Smooth muscle cell (in vitro differentiated cells): ENCODE measurements around the gene PIAS4. TPM values are rescaled to one million over a fixed set of nuclear protein-coding genes. Genes with fewer than 3 reads are reported as not detected.
A peak's percentile ranks its signal among the peaks of the same experiment; 100 is the strongest.

ENCODE experiments used
- microRNA counts: library from miRNA; unstranded; fragments of <30 nt; microRNA quantifications from one replicate; lab custom pipeline; 2016
- microRNA-seq: library from miRNA; unstranded; fragments of <30 nt; microRNA quantifications from one replicate; pipeline ENCODE4, GENCODE V29; 2016; ENCODE audit warnings: borderline number of aligned reads
- polyA plus RNA-seq: library from polyadenylated mRNA; unstranded; fragments of >200 nt; fragmentation: Nextera tagmentation; extraction: Ambion mirVana; gene quantifications from 2 replicates; pipeline ENCODE4 v1.2.1, GENCODE V29; 2016
- small RNA-seq: library from RNA; depleted of rRNA; stranded (forward); fragments of <200 nt; gene quantifications from one replicate; pipeline ENCODE3, GENCODE V24; 2014
- total RNA-seq: library from RNA; depleted of rRNA; stranded (reverse); fragments of >200 nt; gene quantifications from 2 replicates; pipeline ENCODE4 v1.2.3, GENCODE V29; 2014

The PIAS4 gene
- total and polyA plus RNA-seq, 2 experiments from 2014 or later: 8.1 to 17.3 TPM

MicroRNAs encoded within 50 kb of the gene (microRNA counts, 767-probe panel; counts per million panel counts)
- 183 counts per million for microRNA hsa-miR-637 (lab: Ali Mortazavi, UCI)

Small RNA genes lying within 50 kb of the gene (microRNA-seq; reads per million reads assigned to microRNA genes)
- gene MIR637: not detected

Small RNA genes lying within 50 kb of the gene (small RNA-seq; reads per million reads assigned to genes)
- gene SNORD37: 18.4 reads per million, percentile 88 among the genes with 10 or more reads in this experiment

Other genes starting within 250 kb of the PIAS4 start
- gene APBA3, start 246.0 kb upstream of the PIAS4 start, total RNA-seq: 7.7 and 16.1 TPM in 2 replicates
- 27.9 and 28.4 TPM in 2 replicates for gene APBA3, start 246.0 kb upstream of the PIAS4 start, polyA plus RNA-seq
- 19.5 and 33.8 TPM in 2 replicates for gene MRPL54, start 245.1 kb upstream of the PIAS4 start, total RNA-seq
- 60.8 and 64.4 TPM in 2 replicates for gene MRPL54, start 245.1 kb upstream of the PIAS4 start, polyA plus RNA-seq
- gene RAX2, start 235.5 kb upstream of the PIAS4 start, total RNA-seq: not detected in 2 replicates
- not detected in 2 replicates for gene RAX2, start 235.5 kb upstream of the PIAS4 start, polyA plus RNA-seq
- gene MATK, start 221.4 kb upstream of the PIAS4 start, total RNA-seq: not detected in 2 replicates
- not detected in 2 replicates for gene MATK, start 221.4 kb upstream of the PIAS4 start, polyA plus RNA-seq
- gene ZFR2, start 138.7 kb upstream of the PIAS4 start, total RNA-seq: 0.54 and 1.4 TPM in 2 replicates
- gene ZFR2, start 138.7 kb upstream of the PIAS4 start, polyA plus RNA-seq: 1.8 and 4.8 TPM in 2 replicates
- 0.09 and 0.31 TPM in 2 replicates for gene ATCAY, start 127.1 kb upstream of the PIAS4 start, total RNA-seq
- 0.28 and 1.1 TPM in 2 replicates for gene ATCAY, start 127.1 kb upstream of the PIAS4 start, polyA plus RNA-seq
- gene NMRK2, start 74.7 kb upstream of the PIAS4 start, total RNA-seq: not detected in 2 replicates
- gene NMRK2, start 74.7 kb upstream of the PIAS4 start, polyA plus RNA-seq: not detected in 2 replicates
- 76.4 and 82.9 TPM in 2 replicates for gene DAPK3, start 36.6 kb upstream of the PIAS4 start, total RNA-seq
- 113 and 120 TPM in 2 replicates for gene DAPK3, start 36.6 kb upstream of the PIAS4 start, polyA plus RNA-seq
- 870 and 903 TPM in 2 replicates for gene EEF2, start 22.3 kb upstream of the PIAS4 start, total RNA-seq
- 365 and 474 TPM in 2 replicates for gene EEF2, start 22.3 kb upstream of the PIAS4 start, polyA plus RNA-seq
- 13.3 and 16.1 TPM in 2 replicates for gene ZBTB7A, start 59.2 kb downstream of the PIAS4 start, total RNA-seq
- 36.0 and 53.4 TPM in 2 replicates for gene ZBTB7A, start 59.2 kb downstream of the PIAS4 start, polyA plus RNA-seq
- 79.1 and 90.1 TPM in 2 replicates for gene MAP2K2, start 116.4 kb downstream of the PIAS4 start, total RNA-seq
- 186 and 193 TPM in 2 replicates for gene MAP2K2, start 116.4 kb downstream of the PIAS4 start, polyA plus RNA-seq
- not detected in 2 replicates for gene CREB3L3, start 145.9 kb downstream of the PIAS4 start, total RNA-seq
- not detected in 2 replicates for gene CREB3L3, start 145.9 kb downstream of the PIAS4 start, polyA plus RNA-seq
- 14.2 and 14.5 TPM in 2 replicates for gene SIRT6, start 174.8 kb downstream of the PIAS4 start, total RNA-seq
- gene SIRT6, start 174.8 kb downstream of the PIAS4 start, polyA plus RNA-seq: 9.2 and 9.4 TPM in 2 replicates
- 0.09 TPM in 1 of 2 replicates, not detected in the other for gene ANKRD24, start 175.0 kb downstream of the PIAS4 start, total RNA-seq
- gene ANKRD24, start 175.0 kb downstream of the PIAS4 start, polyA plus RNA-seq: 0.70 and 1.5 TPM in 2 replicates
- 0.18 and 0.40 TPM in 2 replicates for gene EBI3, start 221.8 kb downstream of the PIAS4 start, total RNA-seq
- gene EBI3, start 221.8 kb downstream of the PIAS4 start, polyA plus RNA-seq: 3.3 and 3.9 TPM in 2 replicates
- gene YJU2, start 239.3 kb downstream of the PIAS4 start, total RNA-seq: 8.7 and 11.6 TPM in 2 replicates
- gene YJU2, start 239.3 kb downstream of the PIAS4 start, polyA plus RNA-seq: 12.0 and 16.6 TPM in 2 replicates